ENCODE data around the gene SLC7A1.
A peak's percentile ranks its signal among the peaks of the same experiment; 100 is the strongest.

SLC7A1 gene

GRCh38 chr13:29483623-29484022 is 111.9 kb downstream of the SLC7A1 start:
- no peak for DNase-seq

GRCh38 chr13:29483211-29483610 is 112.3 kb downstream of the SLC7A1 start:
- no peak for DNase-seq

GRCh38 chr13:29482504-29482903 is 113.0 kb downstream of the SLC7A1 start:
- no peak for DNase-seq

GRCh38 chr13:29481603-29482002 is 113.9 kb downstream of the SLC7A1 start:
- DNase-seq: no peak

GRCh38 chr13:29480893-29481525 is 114.5 kb downstream of the SLC7A1 start:
- no peak for DNase-seq

GRCh38 chr13:29479716-29480492 is 115.6 kb downstream of the SLC7A1 start:
- DNase-seq: no peak

GRCh38 chr13:29476046-29476445 is 119.4 kb downstream of the SLC7A1 start:
- DNase-seq: no peak

- DNase-seq: no peak
Observed at GRCh38 chr13:29474991-29475390, 120.5 kb downstream of the SLC7A1 start.

GRCh38 chr13:29473166-29473565 is 122.3 kb downstream of the SLC7A1 start:
- DNase-seq: no peak

- peak; percentile 20 for DNase-seq
Observed at GRCh38 chr13:29472332-29472961, 123.0 kb downstream of the SLC7A1 start.

- DNase-seq: no peak
Observed at GRCh38 chr13:29471551-29471950, 123.9 kb downstream of the SLC7A1 start.

GRCh38 chr13:29465741-29466293 is 129.7 kb downstream of the SLC7A1 start:
- DNase-seq: no peak

GRCh38 chr13:29464105-29464679 is 131.3 kb downstream of the SLC7A1 start:
- no peak for DNase-seq

- DNase-seq: no peak
Observed at GRCh38 chr13:29459813-29460355, 135.6 kb downstream of the SLC7A1 start.
